GM19467 (cell line): Measurements from ENCODE around the gene HPCAL4.

Experiments
- ATAC-seq: cut with Tn5 transposase; IDR thresholded peaks from one replicate; pipeline ENCODE4 v1.9.1; 2021; ENCODE audit warnings: mild to moderate bottlenecking, moderate library complexity; ENCODE audit not compliant: unreplicated experiment

The HPCAL4 gene

GRCh38 chr1:39704757-39705156, 13.5 kb upstream of the HPCAL4 start:
- no peak for ATAC-seq

- ATAC-seq: no peak
These were observed 9.8 kb upstream of the HPCAL4 start for GRCh38 chr1:39701049-39701439.

- no peak for ATAC-seq
These were observed 9.1 kb upstream of the HPCAL4 start for GRCh38 chr1:39700348-39700747.

GRCh38 chr1:39699419-39699818, 8.2 kb upstream of the HPCAL4 start:
- no peak for ATAC-seq

GRCh38 chr1:39698568-39698967, 7.3 kb upstream of the HPCAL4 start:
- ATAC-seq: no peak

GRCh38 chr1:39696448-39696847, 5.2 kb upstream of the HPCAL4 start:
- ATAC-seq: no peak

- no peak for ATAC-seq
These were observed 3.8 kb upstream of the HPCAL4 start for GRCh38 chr1:39695016-39695415.

- ATAC-seq: no peak
These were observed 2.8 kb upstream of the HPCAL4 start for GRCh38 chr1:39694026-39694425.

- ATAC-seq: no peak
These were observed 1.2 kb upstream of the HPCAL4 start for GRCh38 chr1:39692152-39693074.

- no peak for ATAC-seq
These were observed 345 bp downstream of the HPCAL4 start for GRCh38 chr1:39690794-39691382.

- ATAC-seq: no peak
These were observed 1.0 kb downstream of the HPCAL4 start for GRCh38 chr1:39690225-39690624.

- no peak for ATAC-seq
These were observed 1.6 kb downstream of the HPCAL4 start for GRCh38 chr1:39689635-39690034.

GRCh38 chr1:39689214-39689613, 2.0 kb downstream of the HPCAL4 start:
- no peak for ATAC-seq

GRCh38 chr1:39688706-39689105, 2.5 kb downstream of the HPCAL4 start:
- no peak for ATAC-seq

GRCh38 chr1:39687243-39687642, 4.0 kb downstream of the HPCAL4 start:
- no peak for ATAC-seq

- ATAC-seq: no peak
These were observed 6.2 kb downstream of the HPCAL4 start for GRCh38 chr1:39685071-39685470.

- ATAC-seq: no peak
These were observed 6.9 kb downstream of the HPCAL4 start for GRCh38 chr1:39684313-39684664.

- no peak for ATAC-seq
These were observed 7.5 kb downstream of the HPCAL4 start for GRCh38 chr1:39683591-39684312.

- no peak for ATAC-seq
These were observed 9.2 kb downstream of the HPCAL4 start for GRCh38 chr1:39681999-39682398.

GRCh38 chr1:39681294-39681693, 9.9 kb downstream of the HPCAL4 start:
- no peak for ATAC-seq

GRCh38 chr1:39680751-39681150, 10.5 kb downstream of the HPCAL4 start:
- no peak for ATAC-seq

GRCh38 chr1:39679821-39680220, 11.4 kb downstream of the HPCAL4 start:
- ATAC-seq: no peak
